Stimulated activated memory B cell treated with anti-CD40 and anti-IgM and Interleukin-4, amounts not matched to agents 10 μg/mL and 1 μg/mL and 100 μg/mL, for 72 hours (primary cell): ENCODE data around the gene C20orf96.

Source experiments
- ATAC-seq: fragments of 150-1000 bp; cut with Tn5 transposase; 2 replicates; pipeline ENCODE4 v1.10.0; 2021
- H3K27ac Mint-ChIP-seq: one replicate; pipeline ENCODE4 v1.8.0; 2022; ENCODE audit warnings: mild to moderate bottlenecking, mixed read lengths
- H3K27me3 Mint-ChIP-seq: one replicate; pipeline ENCODE4 v1.8.0; 2022; ENCODE audit warnings: mixed read lengths
- H3K36me3 Mint-ChIP-seq: one replicate; pipeline ENCODE4 v1.8.0; 2022; ENCODE audit warnings: mixed read lengths
- H3K4me1 Mint-ChIP-seq: one replicate; pipeline ENCODE4 v1.8.0; 2022; ENCODE audit warnings: mixed read lengths
- H3K4me3 Mint-ChIP-seq: one replicate; pipeline ENCODE4 v1.8.0; 2022; ENCODE audit warnings: mild to moderate bottlenecking, moderate library complexity, mixed read lengths
- H3K9me3 Mint-ChIP-seq: one replicate; pipeline ENCODE4 v1.8.0; 2022; ENCODE audit warnings: mixed read lengths

Gene C20orf96

GRCh38 chr20:324177-325044, 33.9 kb upstream of the C20orf96 start:
- Mint-ChIP-seq H3K27me3 (no peaks in the 10 kb centered on the region), H3K36me3 (peaks cover 18% of the 10 kb centered on the region), H3K4me1 (peaks cover 39% of the 10 kb centered on the region), H3K9me3 (no peaks in the 10 kb centered on the region), H3K4me3 (peak overlapping the region; percentile 90), H3K27ac (peak overlapping the region; percentile 85)
- peak; percentile 82 for ATAC-seq

GRCh38 chr20:316316-317068, 25.9 kb upstream of the C20orf96 start:
- H3K9me3 Mint-ChIP-seq = peaks cover 2% of the 10 kb centered on the region
- peaks cover 27% of the 10 kb centered on the region for H3K36me3 Mint-ChIP-seq
- H3K27me3 Mint-ChIP-seq = no peaks in the 10 kb centered on the region
- H3K27ac Mint-ChIP-seq = no peak overlapping the region
- no peak overlapping the region for H3K4me3 Mint-ChIP-seq
- no peak for ATAC-seq
- no peaks in the 10 kb centered on the region for H3K4me1 Mint-ChIP-seq

- H3K36me3 Mint-ChIP-seq = peaks cover 12% of the 10 kb centered on the region
- H3K27ac Mint-ChIP-seq = no peak overlapping the region
- peaks cover 2% of the 10 kb centered on the region for H3K9me3 Mint-ChIP-seq
- no peak for ATAC-seq
- H3K4me1 Mint-ChIP-seq = peaks cover 13% of the 10 kb centered on the region
- H3K27me3 Mint-ChIP-seq = no peaks in the 10 kb centered on the region
- H3K4me3 Mint-ChIP-seq = no peak overlapping the region
Observed at GRCh38 chr20:313948-314347, 23.4 kb upstream of the C20orf96 start.

- no peak for ATAC-seq
- H3K4me1 Mint-ChIP-seq = peaks cover 13% of the 10 kb centered on the region
- no peak overlapping the region for H3K27ac Mint-ChIP-seq
- H3K9me3 Mint-ChIP-seq = peaks cover 2% of the 10 kb centered on the region
- no peak overlapping the region for H3K4me3 Mint-ChIP-seq
- H3K27me3 Mint-ChIP-seq = no peaks in the 10 kb centered on the region
- peaks cover 12% of the 10 kb centered on the region for H3K36me3 Mint-ChIP-seq
Observed at GRCh38 chr20:313402-313801, 22.9 kb upstream of the C20orf96 start.

- H3K27me3 Mint-ChIP-seq = no peaks in the 10 kb centered on the region
- H3K9me3 Mint-ChIP-seq = peaks cover 2% of the 10 kb centered on the region
- ATAC-seq = no peak
- H3K4me1 Mint-ChIP-seq = peaks cover 13% of the 10 kb centered on the region
- no peak overlapping the region for H3K27ac Mint-ChIP-seq
- H3K4me3 Mint-ChIP-seq = no peak overlapping the region
- peaks cover 12% of the 10 kb centered on the region for H3K36me3 Mint-ChIP-seq
Observed at GRCh38 chr20:312866-313265, 22.3 kb upstream of the C20orf96 start.

- H3K4me1 Mint-ChIP-seq = peaks cover 13% of the 10 kb centered on the region
- H3K9me3 Mint-ChIP-seq = peaks cover 2% of the 10 kb centered on the region
- peaks cover 8% of the 10 kb centered on the region for H3K36me3 Mint-ChIP-seq
- H3K4me3 Mint-ChIP-seq = no peak overlapping the region
- H3K27me3 Mint-ChIP-seq = no peaks in the 10 kb centered on the region
- ATAC-seq = no peak
- H3K27ac Mint-ChIP-seq = no peak overlapping the region
Observed at GRCh38 chr20:312067-312466, 21.5 kb upstream of the C20orf96 start.

GRCh38 chr20:311609-312008, 21.1 kb upstream of the C20orf96 start:
- peaks cover 6% of the 10 kb centered on the region for H3K36me3 Mint-ChIP-seq
- ATAC-seq = no peak
- H3K4me1 Mint-ChIP-seq = peaks cover 13% of the 10 kb centered on the region
- H3K27ac Mint-ChIP-seq = no peak overlapping the region
- no peaks in the 10 kb centered on the region for H3K27me3 Mint-ChIP-seq
- H3K9me3 Mint-ChIP-seq = peaks cover 5% of the 10 kb centered on the region
- no peak overlapping the region for H3K4me3 Mint-ChIP-seq

GRCh38 chr20:310645-311044, 20.1 kb upstream of the C20orf96 start:
- H3K27me3 Mint-ChIP-seq = no peaks in the 10 kb centered on the region
- ATAC-seq = no peak
- peaks cover 13% of the 10 kb centered on the region for H3K4me1 Mint-ChIP-seq
- H3K9me3 Mint-ChIP-seq = peaks cover 5% of the 10 kb centered on the region
- peak overlapping the region; percentile 53 for H3K27ac Mint-ChIP-seq
- no peaks in the 10 kb centered on the region for H3K36me3 Mint-ChIP-seq
- peak overlapping the region; percentile 75 for H3K4me3 Mint-ChIP-seq

- Mint-ChIP-seq H3K27ac (peak overlapping the region; percentile 53), H3K4me1 (peaks cover 13% of the 10 kb centered on the region), H3K36me3 (no peaks in the 10 kb centered on the region), H3K9me3 (peaks cover 5% of the 10 kb centered on the region), H3K4me3 (peak overlapping the region; percentile 75), H3K27me3 (no peaks in the 10 kb centered on the region)
- peak; percentile 99 for ATAC-seq
Observed at GRCh38 chr20:309841-310644, 19.5 kb upstream of the C20orf96 start.

- Mint-ChIP-seq H3K4me1 (peaks cover 13% of the 10 kb centered on the region), H3K27ac (peak overlapping the region; percentile 53), H3K9me3 (peaks cover 5% of the 10 kb centered on the region), H3K27me3 (no peaks in the 10 kb centered on the region), H3K4me3 (no peak overlapping the region), H3K36me3 (no peaks in the 10 kb centered on the region)
- no peak for ATAC-seq
Observed at GRCh38 chr20:309306-309840, 18.8 kb upstream of the C20orf96 start.

- peaks cover 5% of the 10 kb centered on the region for H3K9me3 Mint-ChIP-seq
- peaks cover 13% of the 10 kb centered on the region for H3K4me1 Mint-ChIP-seq
- H3K4me3 Mint-ChIP-seq = no peak overlapping the region
- no peak overlapping the region for H3K27ac Mint-ChIP-seq
- no peaks in the 10 kb centered on the region for H3K27me3 Mint-ChIP-seq
- ATAC-seq = no peak
- H3K36me3 Mint-ChIP-seq = no peaks in the 10 kb centered on the region
Observed at GRCh38 chr20:308427-309038, 18.0 kb upstream of the C20orf96 start.

GRCh38 chr20:305745-306144, 15.2 kb upstream of the C20orf96 start:
- no peak for ATAC-seq
- Mint-ChIP-seq H3K27me3 (no peaks in the 10 kb centered on the region), H3K27ac (no peak overlapping the region), H3K4me1 (peaks cover 34% of the 10 kb centered on the region), H3K9me3 (peaks cover 3% of the 10 kb centered on the region), H3K4me3 (no peak overlapping the region), H3K36me3 (peaks cover 16% of the 10 kb centered on the region)

GRCh38 chr20:301886-302848, 11.6 kb upstream of the C20orf96 start:
- Mint-ChIP-seq H3K4me1 (peaks cover 46% of the 10 kb centered on the region), H3K36me3 (peaks cover 44% of the 10 kb centered on the region), H3K9me3 (peaks cover 3% of the 10 kb centered on the region), H3K27ac (peak overlapping the region; percentile 2), H3K4me3 (no peak overlapping the region), H3K27me3 (no peaks in the 10 kb centered on the region)
- ATAC-seq = no peak
